HG02610 (cell line): Measurements from ENCODE around the gene PRPF40B.
"Not testable (repeated sequence)": the region's sequence is repeated elsewhere in the genome, so short reads cannot be mapped to it uniquely, and the experiment has no call there.

ENCODE experiments used
- ATAC-seq: cut with Tn5 transposase; IDR thresholded peaks from one replicate; pipeline ENCODE4 v1.9.1; 2021; ENCODE audit warnings: mild to moderate bottlenecking, moderate library complexity; ENCODE audit not compliant: unreplicated experiment

PRPF40B gene

GRCh38 chr12:49623142-49623904, at the start of gene PRPF40B:
Gene PRPF40B, plus strand, starts transcription at chr12:49623561. Its CDS starts 30 bp downstream, at chr12:49623591.
- ATAC-seq, result peak; percentile 63

DNA sequence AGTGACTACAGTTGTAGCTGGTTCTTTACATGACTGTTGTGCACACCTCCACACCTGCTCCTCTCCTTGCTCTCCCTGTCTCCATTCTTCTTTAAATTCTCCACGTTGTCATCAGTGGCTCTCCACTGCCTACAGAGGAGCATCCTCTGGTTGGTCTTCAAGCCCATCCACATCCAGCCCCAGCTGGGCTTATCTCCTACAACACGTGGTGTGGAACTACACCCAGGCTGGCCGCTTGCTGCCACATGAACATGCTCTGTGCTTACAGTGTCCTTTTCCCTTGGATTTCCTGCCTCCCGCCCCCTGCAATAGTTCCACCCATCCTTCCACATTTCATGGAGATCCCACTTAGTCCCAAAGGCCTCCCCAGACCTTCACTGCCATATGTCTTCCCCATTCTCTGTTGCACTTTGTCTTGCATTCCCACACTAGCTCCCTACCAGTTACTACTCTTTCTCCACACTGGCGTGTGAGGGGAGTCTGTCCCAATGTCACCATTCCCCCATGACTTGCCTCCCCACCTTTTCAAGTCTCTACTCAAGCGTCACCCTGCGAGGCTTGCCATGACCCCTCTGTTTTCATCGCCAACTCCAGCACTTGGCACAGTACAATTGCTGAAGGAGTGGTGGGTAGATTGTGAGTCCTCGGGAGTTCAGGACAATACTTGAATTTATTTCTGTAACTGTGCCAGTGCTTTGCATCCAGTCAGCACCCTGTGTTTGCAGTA, 45.6 kb upstream of the PRPF40B start:
- ATAC-seq, result no peak

- ATAC-seq, result no peak
These were observed 44.8 kb upstream of the PRPF40B start for GRCh38 chr12:49578471-49579112.

GRCh38 chr12:49580572-49581535, 42.5 kb upstream of the PRPF40B start:
- ATAC-seq, result no peak

GRCh38 chr12:49582201-49582600, 41.2 kb upstream of the PRPF40B start:
- ATAC-seq, result peak; percentile 60

DNA sequence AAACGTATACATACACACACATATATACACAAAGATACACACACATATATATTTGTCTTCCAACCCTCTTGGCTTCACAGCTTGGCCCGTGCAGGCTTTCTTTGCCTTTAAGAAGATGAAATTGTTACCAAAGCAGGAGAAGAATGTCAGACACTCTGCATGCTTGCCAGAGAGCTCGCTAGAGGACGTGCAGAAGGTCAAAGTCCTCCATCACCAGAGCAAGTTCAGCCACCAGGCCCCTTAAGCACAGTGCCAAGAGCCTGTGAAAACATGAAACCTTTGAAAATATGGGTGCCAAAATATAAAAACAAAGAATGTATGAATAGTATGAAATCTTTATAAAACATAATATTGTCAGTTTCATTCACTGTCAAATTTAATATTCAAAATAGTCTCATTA, 40.5 kb upstream of the PRPF40B start:
- no peak for ATAC-seq

DNA sequence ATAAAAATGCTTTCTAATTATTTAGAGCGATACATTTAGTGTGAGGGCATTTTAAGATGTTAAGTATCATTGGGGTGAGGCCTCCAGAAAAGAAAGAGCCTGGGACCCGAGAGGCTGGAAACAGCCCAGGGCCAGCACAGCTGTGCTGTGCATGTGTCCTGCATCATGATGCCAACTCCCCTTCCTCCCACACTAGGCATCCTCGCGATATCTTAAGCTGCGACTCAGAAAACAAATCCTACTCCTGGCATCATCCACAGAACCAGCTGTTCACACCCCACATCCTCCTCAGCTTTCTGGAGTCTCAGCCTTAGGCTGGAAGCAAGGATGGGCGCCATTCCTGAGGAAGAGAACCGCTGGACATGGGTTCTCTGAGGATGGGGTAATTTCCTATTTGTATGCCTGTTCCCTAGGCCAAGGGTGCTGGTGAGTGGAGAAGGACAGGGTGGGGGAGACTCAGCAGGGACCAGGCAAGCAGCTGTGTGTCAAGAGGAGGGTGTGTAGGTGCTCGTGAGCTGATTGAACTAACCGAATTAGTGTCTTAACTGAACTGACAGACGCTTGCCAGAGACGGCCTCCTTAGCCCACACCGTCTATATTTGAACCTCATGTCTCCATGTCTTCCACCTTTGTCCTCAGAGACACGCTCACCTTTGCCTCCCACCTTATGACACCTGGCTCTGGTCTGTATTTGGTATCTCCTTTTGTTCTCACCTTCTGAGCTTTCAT, 39.8 kb upstream of the PRPF40B start:
- no peak for ATAC-seq

- no peak for ATAC-seq
These were observed 38.8 kb upstream of the PRPF40B start for GRCh38 chr12:49584591-49584990.

DNA sequence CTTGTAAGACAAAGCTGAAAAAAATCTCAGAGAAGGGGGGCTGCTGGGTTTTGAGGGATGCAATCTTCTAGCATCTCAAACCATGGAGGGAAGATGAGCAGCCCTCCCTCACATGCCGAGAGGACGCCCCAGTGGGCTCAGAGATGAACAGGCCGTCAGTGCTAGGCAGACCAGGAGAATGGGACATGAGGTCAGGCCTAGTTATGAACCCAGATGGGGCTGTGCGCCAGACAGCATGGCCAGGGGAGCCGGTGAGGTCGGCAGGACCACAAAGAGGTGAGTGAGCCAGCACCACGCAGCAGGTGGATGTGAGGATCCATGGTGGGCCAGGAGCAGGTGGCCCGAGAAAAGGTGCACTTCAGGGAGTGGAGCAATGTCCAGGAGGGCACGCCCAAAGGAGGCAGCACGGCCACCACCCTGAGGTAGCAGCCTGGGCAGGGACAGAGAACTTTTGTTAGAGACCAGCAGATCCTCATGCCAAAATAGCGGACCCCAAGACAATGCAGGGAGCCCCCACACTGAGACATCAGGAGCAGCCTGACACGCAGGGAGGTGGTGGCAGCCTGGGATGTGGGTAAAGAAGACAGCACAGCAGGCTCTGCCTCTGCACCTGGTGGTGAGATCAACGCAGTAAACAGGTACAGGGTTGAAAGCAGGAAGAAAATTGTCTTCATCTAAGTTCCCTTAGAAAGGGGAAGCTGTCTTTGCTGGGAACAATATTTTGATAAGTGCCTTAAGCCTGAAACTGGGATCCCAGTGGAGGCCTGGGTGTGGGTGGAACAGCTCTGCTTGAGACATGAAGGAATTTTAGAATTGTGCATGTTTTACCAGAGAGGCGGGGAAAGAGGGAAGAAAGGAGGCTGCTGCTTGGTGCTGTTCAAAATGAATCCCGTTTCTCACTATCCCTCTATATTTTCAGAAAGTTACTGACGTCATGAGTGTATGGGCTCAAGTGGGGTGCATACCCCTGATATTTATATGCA, 37.6 kb upstream of the PRPF40B start:
- no peak for ATAC-seq

- no peak for ATAC-seq
These were observed 36.0 kb upstream of the PRPF40B start for GRCh38 chr12:49587174-49587908.

- no peak for ATAC-seq
These were observed 35.1 kb upstream of the PRPF40B start for GRCh38 chr12:49588281-49588680.

DNA sequence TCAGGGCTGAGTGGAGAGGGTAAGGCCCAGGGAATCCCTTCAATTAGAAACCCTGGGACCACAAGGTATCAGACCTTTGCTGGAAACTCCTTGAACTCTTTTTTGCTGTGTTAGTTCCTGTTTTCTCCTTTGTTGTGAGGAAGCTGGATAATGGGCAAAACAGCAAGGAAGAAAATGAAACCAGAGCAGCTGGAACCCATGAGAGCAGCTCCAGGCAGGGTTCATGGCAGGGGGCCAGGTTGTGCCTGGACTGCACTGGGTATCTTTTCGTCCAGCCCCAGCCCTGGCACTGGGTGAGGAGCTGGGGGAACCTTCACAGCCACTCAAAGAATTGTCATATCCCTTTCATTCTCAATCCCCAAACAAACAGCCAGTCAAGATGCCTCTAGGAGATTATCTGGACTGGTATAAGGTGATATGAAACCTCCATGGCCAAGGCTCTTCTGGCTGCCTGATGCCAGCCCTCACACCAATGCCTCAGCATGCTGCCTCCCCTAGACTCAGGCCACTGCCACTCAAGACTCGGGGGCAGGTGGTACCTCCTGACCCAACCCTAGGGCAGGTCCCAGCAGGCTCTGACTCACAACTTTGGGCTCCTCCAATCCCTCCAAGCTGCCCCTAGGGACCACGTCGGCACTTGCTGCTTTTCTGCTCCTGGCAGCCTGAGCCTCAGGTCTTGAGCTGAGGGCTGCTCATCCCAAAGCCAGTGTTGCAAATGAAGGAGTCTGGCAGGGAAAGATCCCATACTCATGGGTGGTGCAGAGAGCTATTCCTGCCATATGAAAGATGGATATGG, 34.4 kb upstream of the PRPF40B start:
- no peak for ATAC-seq

DNA sequence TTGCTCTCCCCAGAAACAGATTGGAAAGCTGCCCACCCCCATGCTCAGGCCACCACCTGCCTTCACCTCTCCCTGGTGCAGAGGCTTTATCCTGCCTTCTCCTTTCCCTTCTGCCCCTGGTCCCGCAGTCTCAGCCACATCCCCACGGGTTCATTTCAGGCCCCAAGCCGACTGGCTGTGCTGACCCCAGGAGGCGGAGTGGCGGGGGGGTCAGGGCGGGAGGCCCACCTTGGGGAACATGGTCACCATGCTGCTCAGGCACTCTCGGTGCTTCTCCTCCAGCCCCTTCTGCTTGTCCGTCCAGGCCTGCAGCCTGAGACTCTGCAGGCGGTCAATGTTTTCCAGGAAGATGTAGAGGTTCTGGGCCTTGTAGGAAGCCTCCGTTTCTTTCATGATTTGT, 24.8 kb upstream of the PRPF40B start:
- no peak for ATAC-seq

- ATAC-seq, result no peak
These were observed 23.4 kb upstream of the PRPF40B start for GRCh38 chr12:49599961-49600360.

DNA sequence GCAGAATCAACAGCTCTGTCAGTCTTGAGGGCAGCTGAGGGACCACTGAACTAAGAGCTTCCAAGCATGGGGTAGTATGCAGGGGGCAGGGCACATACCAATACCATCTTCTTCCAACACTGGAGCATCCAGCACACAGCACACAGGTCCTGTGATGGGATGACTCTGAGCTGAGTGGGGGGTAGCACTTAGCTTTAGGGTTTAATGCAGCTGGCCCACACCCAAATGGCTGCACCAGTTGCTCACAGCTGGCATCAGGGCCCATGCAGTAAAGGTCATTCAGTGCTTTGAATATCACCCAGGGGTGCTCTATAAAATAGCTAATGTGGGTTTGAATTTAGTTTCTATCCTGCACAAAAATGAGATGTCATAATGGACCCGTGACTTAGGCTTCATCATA, 19.6 kb upstream of the PRPF40B start:
- ATAC-seq, result no peak

DNA sequence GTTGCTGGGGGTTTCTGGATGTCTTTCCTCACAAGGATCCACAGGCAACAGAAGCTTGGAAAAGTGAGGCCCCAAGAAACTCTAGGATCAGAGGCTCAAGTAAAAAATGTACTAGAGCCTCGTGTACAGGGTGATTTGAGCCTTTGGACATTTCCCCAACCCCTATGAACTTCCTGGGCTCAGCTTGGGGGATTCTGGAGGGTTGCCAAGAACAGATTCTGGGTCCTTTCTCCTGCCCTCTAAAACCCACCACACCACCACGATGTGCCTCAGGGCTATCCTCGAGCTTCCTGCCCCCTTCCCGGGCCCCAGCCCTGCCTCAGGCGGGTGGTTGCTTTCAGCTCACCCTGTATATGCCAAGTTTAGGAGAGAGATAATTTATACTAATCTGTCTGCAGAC, 18.5 kb upstream of the PRPF40B start:
- no peak for ATAC-seq

GRCh38 chr12:49605539-49605938, 17.8 kb upstream of the PRPF40B start, which contains the start of gene FAM186B:
Gene FAM186B, minus strand, starts transcription at chr12:49605639. Its CDS starts 162 bp downstream, at chr12:49605477.
- not testable (repeated sequence) for ATAC-seq
